ENCODE measurements around the gene PIWIL1.

PIWIL1 gene

GRCh38 chr12:130337488-130338303 lies at the start of gene PIWIL1:
Gene PIWIL1 (plus strand): TSS chr12:130337887. CDS start chr12:130342592, 4,705 bp downstream.
- in situ Hi-C loops (cut with MboI; ENCODE audit: low sequenced_read_pairs, unreplicated experiment), result loop anchor here (10.0 kb wide), 1 partner anchor 293 kb away; no protein-coding TSS in a partner anchor
- no peak for DNase-seq (ENCODE audit: low spot score)
- no peak for TF ChIP-seq CTCF (IDR thresholded peaks at IDR 0.05; ENCODE audit: borderline replicate concordance, control extremely low read depth, extremely low read depth, insufficient read depth, missing control alignments)

GRCh38 chr12:130288206-130288605 lies 49.5 kb upstream of the PIWIL1 start:
- TF ChIP-seq CTCF (IDR thresholded peaks at IDR 0.05; ENCODE audit: borderline replicate concordance, control extremely low read depth, extremely low read depth, insufficient read depth, missing control alignments), result no peak
- in situ Hi-C loops (cut with MboI; ENCODE audit: low sequenced_read_pairs, unreplicated experiment), result no loop called here
- DNase-seq (ENCODE audit: low spot score), result no peak

- in situ Hi-C loops (cut with MboI; ENCODE audit: low sequenced_read_pairs, unreplicated experiment), result no loop called here
- DNase-seq (ENCODE audit: low spot score), result no peak
- TF ChIP-seq CTCF (IDR thresholded peaks at IDR 0.05; ENCODE audit: borderline replicate concordance, control extremely low read depth, extremely low read depth, insufficient read depth, missing control alignments), result no peak
Observed at GRCh38 chr12:130288691-130289090, 49.0 kb upstream of the PIWIL1 start.

- no peak for TF ChIP-seq CTCF (IDR thresholded peaks at IDR 0.05; ENCODE audit: borderline replicate concordance, control extremely low read depth, extremely low read depth, insufficient read depth, missing control alignments)
- in situ Hi-C loops (cut with MboI; ENCODE audit: low sequenced_read_pairs, unreplicated experiment), result no loop called here
- DNase-seq (ENCODE audit: low spot score), result no peak
Observed at GRCh38 chr12:130290114-130290513, 47.6 kb upstream of the PIWIL1 start.

GRCh38 chr12:130298322-130299021 lies 39.2 kb upstream of the PIWIL1 start:
- in situ Hi-C loops (cut with MboI; ENCODE audit: low sequenced_read_pairs, unreplicated experiment), result no loop called here
- no peak for DNase-seq (ENCODE audit: low spot score)
- TF ChIP-seq CTCF (IDR thresholded peaks at IDR 0.05; ENCODE audit: borderline replicate concordance, control extremely low read depth, extremely low read depth, insufficient read depth, missing control alignments), result no peak

GRCh38 chr12:130299574-130299973 lies 38.1 kb upstream of the PIWIL1 start:
- in situ Hi-C loops (cut with MboI; ENCODE audit: low sequenced_read_pairs, unreplicated experiment), result no loop called here
- no peak for DNase-seq (ENCODE audit: low spot score)
- no peak for TF ChIP-seq CTCF (IDR thresholded peaks at IDR 0.05; ENCODE audit: borderline replicate concordance, control extremely low read depth, extremely low read depth, insufficient read depth, missing control alignments)
